BJ (cell line): ENCODE results near the gene EPC1. TPM values are rescaled to one million over a fixed set of nuclear protein-coding genes. Genes with fewer than 3 reads are reported as not detected.

ENCODE experiments used
- CTCF ChIA-PET: fragments of 350-600 bp; formaldehyde crosslinking; extraction: SDS; loops from one replicate; lab custom pipeline; 2021; ENCODE audit warnings: antibody characterized with exemption, inconsistent platforms; lab: Yijun Ruan, JAX
- POLR2A ChIA-PET: fragments of 300-600 bp; sonication (Branson Sonifier 250); formaldehyde crosslinking; extraction: SDS; loops from one replicate; lab custom pipeline; 2021; ENCODE audit warnings: antibody characterized with exemption; lab: Charles Lee
- DNase-seq: peaks from one replicate; pipeline ENCODE4 v3.0.0-alpha.2; 2011; ENCODE audit warnings: low read depth
- H3K27me3 ChIP-seq: 2 replicates; pipeline ENCODE4 v1.6.0; 2011; ENCODE audit warnings: low read length; ENCODE audit not compliant: control insufficient read depth, insufficient read depth
- H3K36me3 ChIP-seq: 2 replicates; pipeline ENCODE4 v1.5.1; 2011; ENCODE audit warnings: low read length; ENCODE audit not compliant: control insufficient read depth, insufficient read depth
- H3K4me3 ChIP-seq: 2 replicates; pipeline ENCODE4 v1.5.1; 2011; ENCODE audit warnings: low read depth, mild to moderate bottlenecking, control low read depth, low read length
- CTCF ChIP-seq: IDR thresholded peaks from 2 replicates; pipeline ENCODE4 v1.5.1; 2011; ENCODE audit warnings: low read depth, mild to moderate bottlenecking, control low read depth, inconsistent platforms, low read length, moderate library complexity; ENCODE audit not compliant: insufficient read depth
- polyA plus RNA-seq: library from polyadenylated mRNA; depleted of rRNA; stranded (reverse); fragments of >200 nt; gene quantifications from 2 replicates; pipeline ENCODE4 v1.2.3, GENCODE V29; 2011

EPC1 gene
- polyA plus RNA-seq, 1 experiment, result 21.6 TPM

GRCh38 chr10:32269343-32270100, 77.4 kb downstream of the EPC1 start:
- Histone ChIP-seq H3K4me3 (no peak overlapping the region), H3K36me3 (peaks cover 8% of the 10 kb centered on the region), H3K27me3 (no peaks in the 10 kb centered on the region)
- TF ChIP-seq CTCF, result no peak
- ChIA-PET CTCF (interaction anchor here (1.1 to 1.5 kb wide), 2 partner anchors 26 to 77 kb away, joined by 3 to 4 read pairs; no protein-coding TSS in a partner anchor), POLR2A (no interaction called here)
- DNase-seq, result no peak

GRCh38 chr10:32268788-32269187, 78.2 kb downstream of the EPC1 start:
- CTCF ChIA-PET, result interaction anchor here (1.1 to 1.5 kb wide), 2 partner anchors 26 to 77 kb away, joined by 3 to 4 read pairs; no protein-coding TSS in a partner anchor
- H3K36me3 ChIP-seq, result peaks cover 8% of the 10 kb centered on the region
- no peak for TF ChIP-seq CTCF
- H3K27me3 ChIP-seq, result no peaks in the 10 kb centered on the region
- POLR2A ChIA-PET, result no interaction called here
- DNase-seq, result no peak
- no peak overlapping the region for H3K4me3 ChIP-seq

- ChIA-PET CTCF (interaction anchor here (1.0 to 2.7 kb wide), 2 partner anchors 10 to 12 kb away, joined by 3 to 11 read pairs; no protein-coding TSS in a partner anchor), POLR2A (no interaction called here)
- TF ChIP-seq CTCF, result no peak
- DNase-seq, result no peak
- Histone ChIP-seq H3K36me3 (peaks cover 8% of the 10 kb centered on the region), H3K4me3 (no peak overlapping the region), H3K27me3 (no peaks in the 10 kb centered on the region)
These were observed 80.0 kb downstream of the EPC1 start for GRCh38 chr10:32266979-32267378.

- H3K36me3 ChIP-seq, result peaks cover 7% of the 10 kb centered on the region
- no peaks in the 10 kb centered on the region for H3K27me3 ChIP-seq
- TF ChIP-seq CTCF, result no peak
- H3K4me3 ChIP-seq, result no peak overlapping the region
- POLR2A ChIA-PET, result no interaction called here
- DNase-seq, result no peak
- CTCF ChIA-PET, result interaction anchor here (0.6 to 2.7 kb wide), 3 partner anchors 10 to 157 kb away, joined by 3 to 11 read pairs (median 3); no protein-coding TSS in a partner anchor
These were observed 80.4 kb downstream of the EPC1 start for GRCh38 chr10:32266566-32266965.

GRCh38 chr10:32265756-32266155, 81.2 kb downstream of the EPC1 start:
- ChIA-PET POLR2A (no interaction called here), CTCF (interaction anchor here (2.7 kb wide), 1 partner anchor 9 kb away, joined by 11 read pairs; no protein-coding TSS in a partner anchor)
- H3K27me3 ChIP-seq, result no peaks in the 10 kb centered on the region
- H3K36me3 ChIP-seq, result peaks cover 5% of the 10 kb centered on the region
- DNase-seq, result no peak
- TF ChIP-seq CTCF, result no peak
- H3K4me3 ChIP-seq, result no peak overlapping the region
